Gastroesophageal sphincter (tissue), 3 donors: ENCODE measurements around the gene IQCN.

ENCODE experiments used
- EP300 ChIP-seq: sonication (generic); formaldehyde crosslinking; IDR thresholded peaks from one replicate; pipeline ENCODE4 v1.6.1; 2017; ENCODE audit warnings: antibody characterized with exemption, mild to moderate bottlenecking
- POLR2A ChIP-seq, 2 donors: fragments of 450-650 bp; IDR thresholded peaks; one replicate each; pipeline ENCODE4 v1.6.1; 2017; ENCODE audit warnings: antibody characterized with exemption in 2 of 2, mild to moderate bottlenecking in 2 of 2, moderate library complexity in 1 of 2
- POLR2AphosphoS5 ChIP-seq: sonication (generic); formaldehyde crosslinking; IDR thresholded peaks from one replicate; pipeline ENCODE4 v1.6.1; 2017; ENCODE audit warnings: antibody characterized with exemption
- TF ChIP-seq, protein P1 (sequence below), 4 experiments: fragments of 200-600 bp in 2 of 4; fragments of 450-650 bp in 2 of 4; sonication (generic) in 1 of 4; IDR thresholded peaks; one replicate each; pipeline ENCODE4 v1.5.1; 2017 to 2019; ENCODE audit warnings: antibody characterized with exemption in 4 of 4, mild to moderate bottlenecking in 2 of 4, moderate library complexity in 2 of 4

DNA sequence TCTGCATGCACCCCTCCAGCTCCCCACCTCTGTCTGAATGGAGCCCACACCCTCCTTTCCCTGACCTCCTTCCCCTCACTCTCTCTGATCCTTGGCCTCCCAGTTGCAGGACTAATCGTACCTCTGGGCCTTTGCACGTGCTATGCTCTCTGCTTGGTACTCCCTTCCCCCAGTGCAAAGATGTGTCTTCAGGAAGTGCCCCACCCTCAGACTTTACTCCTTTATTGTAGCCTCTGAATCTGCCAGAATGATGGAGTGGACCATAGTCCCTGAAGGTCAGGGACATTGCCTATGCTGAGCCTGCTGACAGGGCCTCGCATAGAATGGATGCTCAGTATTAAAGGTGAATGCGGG is 8.5 kb upstream of the IQCN start:
- TF ChIP-seq, protein P1, sequence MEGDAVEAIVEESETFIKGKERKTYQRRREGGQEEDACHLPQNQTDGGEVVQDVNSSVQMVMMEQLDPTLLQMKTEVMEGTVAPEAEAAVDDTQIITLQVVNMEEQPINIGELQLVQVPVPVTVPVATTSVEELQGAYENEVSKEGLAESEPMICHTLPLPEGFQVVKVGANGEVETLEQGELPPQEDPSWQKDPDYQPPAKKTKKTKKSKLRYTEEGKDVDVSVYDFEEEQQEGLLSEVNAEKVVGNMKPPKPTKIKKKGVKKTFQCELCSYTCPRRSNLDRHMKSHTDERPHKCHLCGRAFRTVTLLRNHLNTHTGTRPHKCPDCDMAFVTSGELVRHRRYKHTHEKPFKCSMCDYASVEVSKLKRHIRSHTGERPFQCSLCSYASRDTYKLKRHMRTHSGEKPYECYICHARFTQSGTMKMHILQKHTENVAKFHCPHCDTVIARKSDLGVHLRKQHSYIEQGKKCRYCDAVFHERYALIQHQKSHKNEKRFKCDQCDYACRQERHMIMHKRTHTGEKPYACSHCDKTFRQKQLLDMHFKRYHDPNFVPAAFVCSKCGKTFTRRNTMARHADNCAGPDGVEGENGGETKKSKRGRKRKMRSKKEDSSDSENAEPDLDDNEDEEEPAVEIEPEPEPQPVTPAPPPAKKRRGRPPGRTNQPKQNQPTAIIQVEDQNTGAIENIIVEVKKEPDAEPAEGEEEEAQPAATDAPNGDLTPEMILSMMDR (IDR thresholded peaks at IDR 0.05), result no peak
- no peak for TF ChIP-seq POLR2A (IDR thresholded peaks at IDR 0.05)
- no peak for TF ChIP-seq POLR2AphosphoS5
- TF ChIP-seq EP300, result no peak
